Mesenteric fat pad (tissue), 1 donor: ENCODE measurements around the gene LRP11. TPM values are rescaled to one million over a fixed set of nuclear protein-coding genes. Genes with fewer than 3 reads are reported as not detected.
"Not testable (repeated sequence)": the region's sequence is repeated elsewhere in the genome, so short reads cannot be mapped to it uniquely, and the experiment has no call there.

Source experiments
- DNase-seq: peaks from one replicate; pipeline ENCODE4 v3.0.0-alpha.2; 2020; ENCODE audit warnings: low spot score
- total RNA-seq: library from RNA; stranded (reverse); fragmentation: NEBNext Ultra II Directional; extraction: Animal tissue kit (Norgen Biotek cat#: 25700); gene quantifications from one replicate; pipeline ENCODE4 v1.2.1, GENCODE V29; 2021
- donor health status: DM: yes; HTN: yes; CAD: no.

The LRP11 gene
- total RNA-seq, 1 donor from 2014 or later: 24.2 TPM

- no peak for DNase-seq
These were observed 12.6 kb downstream of the LRP11 start for GRCh38 chr6:149851461-149852110.

GRCh38 chr6:149848343-149848742 lies 15.8 kb downstream of the LRP11 start:
- DNase-seq: not testable (repeated sequence)

GRCh38 chr6:149847939-149848267 lies 16.3 kb downstream of the LRP11 start:
- no peak for DNase-seq

GRCh38 chr6:149846321-149846720 lies 17.8 kb downstream of the LRP11 start:
- DNase-seq: no peak

- DNase-seq: no peak
These were observed 18.6 kb downstream of the LRP11 start for GRCh38 chr6:149845549-149845948.

- no peak for DNase-seq
These were observed 19.7 kb downstream of the LRP11 start for GRCh38 chr6:149844480-149844879.

DNA sequence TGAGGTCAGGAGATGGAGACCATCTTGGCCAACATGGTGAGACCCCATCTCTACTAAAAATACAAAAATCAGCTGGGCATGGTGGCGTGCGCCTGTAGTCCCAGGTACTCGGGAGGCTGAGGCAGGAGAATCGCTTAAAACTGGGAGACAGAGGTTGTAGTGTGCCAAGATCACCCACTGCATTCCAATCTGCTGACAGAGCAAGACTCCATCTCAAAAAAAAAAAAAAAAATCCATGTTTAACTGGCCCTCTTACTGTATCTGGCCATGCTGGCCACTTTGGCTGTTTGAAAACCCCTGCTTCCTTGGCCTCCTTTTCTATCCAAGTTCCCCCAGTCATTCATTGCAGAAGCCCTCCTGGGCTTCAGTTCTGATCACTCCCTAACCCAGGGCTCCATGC lies 20.1 kb downstream of the LRP11 start:
- DNase-seq: not testable (repeated sequence)

- DNase-seq: no peak
These were observed 21.0 kb downstream of the LRP11 start for GRCh38 chr6:149843051-149843633.

DNA sequence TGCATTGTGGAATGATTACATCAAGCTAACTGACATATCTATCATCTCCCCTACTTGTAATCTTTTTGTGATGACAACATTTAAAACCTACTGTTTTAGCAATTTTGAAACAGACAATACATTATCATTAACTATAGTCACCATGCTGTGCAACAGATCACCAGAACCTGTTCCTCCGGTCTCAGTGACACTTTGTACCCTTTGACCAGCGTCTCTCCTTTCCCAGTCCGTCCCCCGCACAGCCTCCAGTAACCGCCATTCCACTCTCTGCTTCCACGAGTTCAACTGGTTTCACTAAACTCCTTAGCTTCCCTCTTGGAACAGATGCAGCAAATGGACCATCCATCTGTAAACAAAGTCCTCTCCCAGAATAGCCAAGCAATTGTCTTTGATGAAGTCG lies 21.8 kb downstream of the LRP11 start:
- no peak for DNase-seq

DNA sequence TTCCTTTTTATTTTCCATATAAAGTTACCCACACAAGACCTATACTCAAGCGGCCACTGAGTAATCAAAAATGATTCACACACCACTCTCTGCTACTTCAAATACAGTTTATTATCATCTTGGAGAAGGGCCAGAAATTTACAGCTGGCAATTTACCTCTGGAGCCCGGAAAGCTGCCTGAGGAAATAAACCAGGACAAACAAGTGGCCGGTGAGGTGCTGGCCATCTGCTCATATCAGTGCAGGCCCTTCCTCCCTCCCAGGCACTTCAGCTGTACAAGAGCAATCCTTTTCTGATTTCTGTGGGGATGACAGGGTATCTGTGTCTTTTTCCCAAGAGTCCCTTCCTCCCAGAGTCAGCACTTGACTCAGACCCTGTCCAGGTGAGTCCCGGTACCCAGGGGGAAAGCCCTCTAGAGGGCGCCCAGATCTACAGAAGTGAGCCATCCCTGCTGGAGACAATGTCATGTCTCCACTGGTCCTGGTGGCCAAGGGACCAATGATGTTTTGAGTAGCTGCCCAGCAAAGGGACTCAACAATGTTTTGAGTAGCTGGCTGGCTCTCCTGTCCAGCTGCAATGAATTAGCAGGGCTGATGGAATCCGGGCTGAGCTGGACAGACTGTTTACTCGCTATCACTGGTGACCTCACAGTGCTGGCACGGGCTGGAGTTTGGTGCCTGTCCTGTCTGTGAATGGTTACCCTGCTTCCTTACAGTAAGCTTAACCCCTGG lies 23.6 kb downstream of the LRP11 start:
- DNase-seq: no peak

- DNase-seq: no peak
These were observed 29.4 kb downstream of the LRP11 start for GRCh38 chr6:149834513-149835481.

DNA sequence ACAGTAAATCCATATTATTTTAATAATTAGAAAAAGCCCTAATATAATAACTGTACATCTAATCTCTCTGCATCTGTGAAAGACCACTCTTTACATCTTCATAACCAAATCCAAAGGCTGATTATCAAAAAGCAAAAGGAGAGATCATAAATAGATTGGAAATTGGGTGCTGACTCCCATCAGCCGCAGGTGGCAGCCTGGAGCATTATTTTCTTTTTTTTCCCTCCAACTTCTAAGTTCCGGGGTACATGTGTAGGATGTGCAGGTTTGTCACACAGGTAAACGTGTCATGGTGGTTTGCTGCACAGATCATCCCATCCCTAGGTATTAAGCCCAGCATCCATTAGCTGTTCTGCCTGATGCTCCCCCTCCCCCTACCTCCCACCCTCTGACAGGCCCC lies 30.5 kb downstream of the LRP11 start:
- DNase-seq: no peak

- no peak for DNase-seq
These were observed 32.8 kb downstream of the LRP11 start for GRCh38 chr6:149831308-149831820.

DNA sequence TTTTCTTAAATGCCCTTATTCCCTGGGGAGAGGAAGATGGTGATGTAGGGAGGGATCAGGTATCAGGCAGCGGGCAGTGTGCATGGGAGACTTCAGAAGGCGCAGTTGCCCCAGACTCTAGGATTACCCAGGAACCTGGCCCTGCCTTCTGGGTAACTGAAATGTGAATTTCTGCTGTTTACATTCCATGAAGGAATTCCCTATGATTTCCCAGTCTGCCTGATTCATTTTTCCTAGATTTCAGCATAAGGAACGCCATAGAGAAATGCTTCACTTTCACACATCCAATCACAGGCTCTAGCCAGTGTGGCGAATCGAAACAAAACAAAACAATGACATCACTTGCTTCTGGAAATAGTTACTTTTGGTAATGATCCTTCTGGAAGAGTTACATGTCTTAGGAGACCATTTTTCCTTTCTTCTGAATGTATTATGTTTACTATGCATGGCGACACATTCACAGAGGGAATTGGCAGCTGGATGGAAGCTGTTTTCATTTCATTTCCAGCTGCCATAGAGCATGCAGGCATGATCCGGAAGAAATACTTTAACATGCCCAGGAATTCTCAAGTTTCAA lies 33.3 kb downstream of the LRP11 start:
- no peak for DNase-seq

DNA sequence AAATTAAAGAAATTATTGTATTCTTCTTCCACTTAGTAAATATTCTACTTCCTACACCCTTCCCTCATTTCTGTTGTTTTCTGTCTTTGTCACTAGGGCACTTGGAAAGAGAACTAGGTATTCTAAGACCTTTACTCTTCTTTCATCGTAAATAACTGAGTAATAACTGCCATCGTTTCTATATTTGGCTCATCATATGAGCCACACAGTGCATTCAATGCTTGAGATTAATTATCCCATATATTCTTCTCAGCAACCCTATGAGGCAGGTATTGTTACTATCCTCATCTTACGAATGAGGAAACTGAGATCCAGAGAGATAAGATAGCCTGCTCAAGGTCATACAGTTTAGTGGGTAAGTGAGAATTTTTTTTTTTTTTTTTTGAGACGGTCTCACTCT lies 38.9 kb downstream of the LRP11 start:
- no peak for DNase-seq

DNA sequence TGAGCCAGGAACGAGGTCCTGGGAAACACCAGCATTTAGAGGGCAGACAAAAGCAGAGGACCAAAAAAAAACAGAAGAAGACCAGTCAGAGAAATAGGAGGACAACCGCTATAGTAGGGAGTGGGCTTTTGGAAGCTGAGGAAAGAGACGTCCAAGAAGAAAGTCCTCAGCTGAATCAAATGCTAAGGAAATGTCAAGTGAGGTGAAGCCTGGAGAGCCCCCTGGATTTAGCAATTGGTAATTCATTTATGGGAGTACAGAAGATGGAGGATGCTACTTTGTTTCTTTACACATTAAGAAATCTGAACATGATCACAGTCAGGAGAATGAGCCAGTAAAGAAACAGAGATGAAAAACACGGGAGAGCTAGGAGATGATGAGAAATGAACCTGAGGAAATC lies 41.1 kb downstream of the LRP11 start:
- no peak for DNase-seq

GRCh38 chr6:149821492-149821891 lies 42.7 kb downstream of the LRP11 start:
- no peak for DNase-seq

GRCh38 chr6:149820506-149820905 lies 43.7 kb downstream of the LRP11 start:
- no peak for DNase-seq

GRCh38 chr6:149815788-149816187 lies 48.4 kb downstream of the LRP11 start:
- DNase-seq: no peak

DNA sequence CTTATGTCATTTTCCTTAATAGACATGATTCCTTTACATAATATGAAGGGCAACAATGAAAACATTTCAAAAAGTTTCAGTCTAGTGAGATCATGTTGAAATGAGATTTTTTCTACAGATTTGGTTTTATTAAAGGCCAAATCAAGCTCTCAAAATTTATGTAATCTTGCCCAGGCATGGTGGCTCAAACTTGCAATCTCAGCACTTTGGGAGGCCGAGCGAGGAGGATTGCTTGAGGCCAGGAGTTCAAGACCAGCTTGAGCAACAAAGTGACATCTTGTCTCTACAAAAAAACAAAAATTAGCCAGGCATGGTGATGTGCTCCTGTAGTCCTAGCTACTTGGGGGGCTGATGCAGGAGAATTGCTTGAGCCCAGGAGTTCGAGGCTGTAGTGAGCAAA lies 50.8 kb downstream of the LRP11 start:
- DNase-seq: no peak

GRCh38 chr6:149809798-149810197 lies 54.4 kb downstream of the LRP11 start:
- no peak for DNase-seq
